HG02798 (cell line): ENCODE data around the gene BGN.

Experiments used
- ATAC-seq: cut with Tn5 transposase; IDR thresholded peaks from one replicate; pipeline ENCODE4 v1.9.1; 2021; ENCODE audit warnings: mild to moderate bottlenecking; ENCODE audit not compliant: unreplicated experiment, poor library complexity

BGN gene

DNA sequence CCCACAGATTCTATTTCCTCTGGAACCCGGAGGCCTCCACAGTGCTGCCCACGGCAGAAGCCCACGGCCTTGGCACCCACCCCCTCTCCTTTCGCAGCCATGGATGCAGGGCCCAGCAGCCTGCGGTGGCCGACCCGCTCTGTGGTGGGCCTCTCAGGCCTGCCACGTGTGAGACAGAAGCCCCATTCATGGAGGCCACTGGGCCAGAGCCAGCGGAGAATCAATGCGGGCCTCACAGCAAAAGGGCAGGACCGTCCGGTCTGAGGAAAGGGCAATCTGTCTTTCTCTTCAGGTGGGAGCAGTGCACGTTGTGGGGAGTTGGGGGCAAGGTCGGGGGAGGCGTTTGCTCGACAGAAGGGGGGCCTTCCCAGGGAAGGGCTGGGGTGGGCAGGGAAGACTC lies 16.0 kb upstream of the BGN start:
- no peak for ATAC-seq

DNA sequence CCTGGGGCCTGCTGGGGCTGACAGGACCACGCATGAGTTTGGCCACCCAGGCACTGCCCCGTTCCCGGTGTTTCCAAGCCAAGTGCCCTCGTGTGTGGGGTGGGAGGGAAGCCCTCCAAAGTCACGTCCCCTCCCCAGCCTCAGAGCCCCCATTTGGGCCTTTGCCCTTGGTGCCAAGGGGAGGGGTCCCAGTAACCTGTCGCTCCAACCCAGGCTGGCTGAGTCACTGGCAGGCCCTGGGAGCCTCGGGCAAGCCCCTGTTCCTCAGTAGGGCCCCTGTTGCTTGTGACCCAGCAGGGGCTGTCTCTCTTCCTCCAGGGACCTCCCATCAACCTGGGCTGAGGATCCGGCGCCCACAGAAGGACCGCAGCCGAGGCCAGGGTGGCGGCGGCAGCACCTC lies 13.7 kb upstream of the BGN start:
- no peak for ATAC-seq

DNA sequence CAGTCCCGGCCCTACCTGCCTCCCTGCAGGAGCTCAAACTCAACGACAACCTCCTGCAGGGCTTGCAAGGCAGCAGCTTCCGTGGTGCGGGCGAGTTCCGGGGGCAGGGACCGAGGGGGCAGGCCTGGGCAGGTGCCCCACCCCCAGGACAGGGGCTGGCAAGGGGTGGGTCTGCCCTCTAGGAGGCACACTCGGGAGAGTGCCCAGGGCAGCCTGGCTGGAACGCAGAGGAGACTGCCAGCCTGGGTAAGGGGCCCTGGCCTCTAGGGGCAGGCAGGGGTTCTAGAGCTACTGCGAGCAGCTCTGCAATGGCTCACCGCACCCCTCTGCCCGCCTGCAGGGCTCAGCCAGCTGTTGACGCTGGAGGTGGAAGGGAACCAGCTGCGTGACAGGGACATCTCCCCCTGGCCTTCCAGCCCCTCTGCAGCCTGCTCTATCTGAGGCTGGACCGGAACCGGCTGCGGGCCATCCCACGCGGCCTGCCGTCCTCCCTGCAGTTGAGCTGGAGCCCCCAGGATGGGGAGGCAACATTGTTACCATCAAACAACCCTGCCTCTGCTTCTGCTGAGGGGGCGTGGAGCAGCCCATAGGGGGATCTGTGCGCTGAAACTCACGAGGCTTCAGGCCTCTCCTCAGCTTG lies 12.3 kb upstream of the BGN start:
- no peak for ATAC-seq

DNA sequence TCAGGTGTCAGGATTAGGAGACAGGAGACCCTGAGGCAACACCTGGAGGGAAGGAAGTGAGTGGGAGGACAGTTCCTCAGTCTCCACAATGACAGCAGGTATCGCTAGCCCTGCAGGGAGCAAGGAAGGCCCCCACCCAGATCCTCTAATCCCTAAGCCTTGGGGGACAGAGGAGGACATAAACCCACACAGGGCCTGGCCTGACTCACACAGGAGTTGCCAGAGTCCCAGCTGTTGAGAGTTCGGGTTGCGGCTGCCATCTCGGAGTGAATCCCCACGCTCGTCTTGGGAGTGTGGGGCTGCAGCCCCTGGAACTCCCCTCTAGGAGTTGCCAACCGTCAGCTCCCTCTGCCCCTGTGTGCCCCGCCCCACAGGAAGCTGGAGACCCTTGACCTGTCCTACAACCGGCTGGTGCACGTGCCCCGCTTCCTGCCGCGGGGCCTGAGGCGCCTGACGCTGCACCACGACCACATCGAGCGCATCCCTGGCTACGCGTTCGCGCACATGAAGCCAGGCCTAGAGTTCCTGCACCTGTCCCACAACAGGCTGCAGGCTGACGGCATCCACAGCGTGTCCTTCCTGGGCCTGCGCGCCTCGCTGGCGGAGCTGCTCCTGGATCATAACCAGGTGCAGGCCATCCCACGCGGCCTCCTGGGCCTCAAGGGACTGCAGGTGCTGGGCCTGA lies 9.2 kb upstream of the BGN start:
- no peak for ATAC-seq

DNA sequence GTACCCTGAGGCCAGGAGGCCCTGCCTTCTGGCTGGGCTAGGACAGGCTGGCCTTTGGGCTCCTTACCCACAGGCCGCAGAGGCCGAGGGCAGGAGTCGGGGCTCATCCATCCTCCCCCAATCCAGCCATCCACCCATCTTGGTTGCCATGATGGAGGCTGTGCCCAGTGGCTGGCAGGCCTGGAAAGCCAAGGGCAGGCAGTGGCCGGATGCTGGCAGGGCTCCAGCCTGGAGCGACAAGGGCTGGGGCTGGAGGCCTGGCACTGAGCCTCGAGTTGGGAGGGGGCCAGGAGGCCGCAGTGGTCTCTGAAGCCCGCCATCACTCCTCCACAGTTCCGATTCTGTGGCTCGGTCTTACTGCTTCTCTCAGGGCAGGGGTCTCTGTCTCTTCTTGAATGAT lies 8.6 kb upstream of the BGN start:
- ATAC-seq, result no peak

DNA sequence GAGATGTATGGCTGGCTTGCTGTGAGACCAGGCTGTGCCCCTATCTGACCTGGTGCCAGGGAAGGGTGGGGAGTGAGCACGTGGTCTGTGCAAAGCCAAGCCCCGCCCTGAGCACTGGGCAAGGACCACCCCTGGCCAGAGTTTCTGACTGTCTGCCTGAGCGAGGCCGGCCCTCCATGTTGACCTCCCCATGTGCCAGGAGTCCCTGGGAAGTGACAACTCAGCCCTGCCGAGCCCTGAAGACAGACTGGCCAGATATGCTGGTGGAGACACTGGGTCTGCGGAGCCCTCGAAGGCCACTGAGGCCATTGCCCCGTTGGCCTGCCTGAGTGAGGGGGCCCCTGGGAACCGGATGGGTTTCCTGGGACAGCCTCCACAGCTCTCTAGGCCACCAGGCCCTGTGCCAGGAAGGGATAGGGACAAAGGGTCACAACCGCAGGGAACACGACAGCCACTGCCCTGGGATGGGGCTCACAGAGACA lies 7.1 kb upstream of the BGN start:
- no peak for ATAC-seq

DNA sequence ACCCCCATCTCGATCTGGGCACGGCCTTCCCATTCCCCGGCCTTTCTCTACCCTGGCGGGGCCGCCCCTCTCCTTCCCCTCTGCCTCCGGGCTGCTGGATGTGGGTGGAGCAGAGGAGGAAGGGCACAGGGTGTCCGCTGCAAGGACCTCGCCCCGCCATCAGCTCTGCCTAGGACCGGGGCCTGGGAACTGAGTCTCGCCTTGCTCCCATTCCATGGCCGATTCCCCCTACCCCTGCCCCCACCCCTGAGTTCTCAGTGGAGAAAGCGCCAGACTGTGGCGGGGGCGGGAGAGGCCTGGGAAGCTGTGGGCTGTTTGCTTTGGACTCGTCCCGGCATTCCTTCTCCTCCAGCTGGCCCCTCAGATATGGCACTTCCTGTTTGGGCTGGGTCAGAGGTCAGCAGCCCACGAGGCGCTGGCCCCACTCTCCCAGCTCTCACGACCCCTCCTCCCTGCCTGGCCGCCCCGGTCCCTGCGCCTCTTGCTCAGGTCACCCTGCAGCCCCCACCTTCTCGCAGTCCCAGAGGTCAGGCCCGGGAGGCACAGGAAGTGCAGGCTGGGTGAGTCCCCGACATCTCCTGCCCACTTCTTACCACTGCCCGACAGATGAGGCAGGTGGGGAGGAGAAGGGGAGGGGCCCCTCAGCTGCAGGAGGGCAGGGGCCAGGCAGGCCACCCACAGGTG lies 6.4 kb upstream of the BGN start:
- no peak for ATAC-seq

DNA sequence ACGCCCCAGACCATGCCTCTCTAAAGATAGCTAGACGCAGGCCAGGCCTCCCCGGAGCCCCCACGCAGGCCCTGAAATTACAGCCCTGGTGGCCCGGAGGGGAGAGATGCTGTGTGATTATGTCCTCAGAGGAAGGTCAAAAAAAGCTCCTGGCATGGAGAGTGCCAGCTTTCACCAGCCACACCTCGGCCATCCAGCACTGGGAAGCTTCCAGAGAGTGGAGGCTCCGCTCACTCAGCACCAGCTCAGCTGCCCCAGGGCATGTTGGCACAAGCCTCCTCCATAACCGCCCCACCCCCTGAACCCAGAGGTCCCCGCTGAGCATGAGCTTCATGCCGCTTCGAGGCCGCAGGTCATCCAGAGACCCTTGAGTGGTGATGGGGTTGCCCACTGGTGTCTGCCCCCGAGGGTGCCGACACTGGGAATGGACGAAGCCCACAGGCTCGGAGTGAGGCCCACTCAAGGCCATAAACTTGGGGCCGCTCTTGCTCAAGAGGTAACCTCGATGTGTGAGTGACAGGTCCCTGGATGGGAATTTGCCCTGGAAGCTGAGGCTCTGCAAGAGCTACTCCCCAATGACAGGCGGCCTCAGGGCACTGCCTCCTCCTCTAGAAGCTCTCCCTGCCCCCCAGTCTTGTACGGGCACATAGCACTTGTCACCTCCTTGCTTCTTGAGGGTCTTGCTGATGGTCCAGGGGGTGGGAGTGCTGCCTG lies 4.4 kb upstream of the BGN start:
- no peak for ATAC-seq

DNA sequence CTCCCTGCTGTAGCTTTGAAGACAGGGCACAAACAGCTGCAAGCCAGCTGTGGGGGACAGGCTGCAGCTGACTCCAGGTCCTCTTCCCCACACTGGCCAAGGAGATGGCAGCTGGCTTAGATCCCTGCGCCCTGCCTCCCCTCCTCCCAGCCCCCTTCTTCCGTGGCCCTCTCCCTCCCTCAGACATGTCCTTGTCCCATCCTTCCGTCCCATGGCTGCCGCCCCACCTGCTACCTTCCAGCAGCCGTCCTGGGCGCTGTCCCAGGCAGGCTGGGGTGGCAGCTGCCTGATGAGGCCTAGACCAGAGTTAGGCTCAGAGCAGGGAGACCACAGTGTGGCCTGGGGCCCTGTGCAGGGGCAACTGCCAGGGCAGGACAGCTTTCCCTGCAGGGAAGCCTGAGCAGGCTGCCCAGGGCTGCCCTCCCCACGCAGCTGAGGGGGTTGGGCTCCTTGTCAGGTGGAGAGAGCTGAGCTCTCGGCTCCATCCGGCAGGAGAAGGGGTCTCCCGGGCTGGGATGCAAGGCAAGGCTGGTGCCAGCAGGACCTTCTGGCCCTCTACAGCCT lies 3.3 kb upstream of the BGN start:
- ATAC-seq, result no peak

DNA sequence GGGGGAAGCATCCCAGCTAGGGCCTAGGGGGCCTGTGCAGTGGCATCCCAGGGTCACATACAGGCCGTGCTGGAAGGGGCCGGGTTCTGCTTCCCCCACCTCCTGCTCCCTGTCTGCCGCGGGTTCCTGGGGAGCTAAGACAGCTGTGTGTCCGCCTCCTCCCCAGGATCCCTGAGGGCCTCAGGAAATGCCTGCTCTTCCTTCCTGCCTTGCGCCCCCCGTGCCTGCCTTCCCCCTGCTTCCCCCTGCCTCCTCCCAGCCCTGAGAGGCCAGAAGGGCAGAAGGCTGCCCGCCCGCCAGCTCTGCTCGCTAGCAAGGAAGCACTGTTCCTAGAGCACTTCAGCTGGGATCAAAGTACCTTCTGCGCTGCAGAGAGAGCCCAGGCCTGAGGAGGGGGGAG lies 2.9 kb upstream of the BGN start:
- ATAC-seq, result no peak

DNA sequence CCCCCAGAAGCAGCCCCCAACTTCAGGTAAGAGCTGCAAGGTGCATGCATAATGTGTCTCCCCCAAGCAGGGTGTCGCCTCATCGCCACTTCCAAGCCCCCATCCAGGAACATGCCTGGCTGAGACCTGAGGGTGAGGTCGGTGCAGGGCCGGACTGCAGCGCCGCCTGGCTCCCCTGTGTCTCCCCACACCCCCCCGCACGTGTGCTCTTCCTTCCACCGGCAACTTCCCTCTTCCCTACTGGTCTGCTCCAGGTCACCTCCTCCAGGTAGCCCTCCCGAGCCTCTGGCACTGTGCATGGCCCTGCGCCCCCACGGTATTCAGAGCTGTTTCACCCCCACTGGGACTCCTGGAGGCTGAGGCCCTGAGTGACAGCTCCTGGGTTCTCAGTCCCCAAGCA lies 2.2 kb upstream of the BGN start:
- ATAC-seq, result no peak

DNA sequence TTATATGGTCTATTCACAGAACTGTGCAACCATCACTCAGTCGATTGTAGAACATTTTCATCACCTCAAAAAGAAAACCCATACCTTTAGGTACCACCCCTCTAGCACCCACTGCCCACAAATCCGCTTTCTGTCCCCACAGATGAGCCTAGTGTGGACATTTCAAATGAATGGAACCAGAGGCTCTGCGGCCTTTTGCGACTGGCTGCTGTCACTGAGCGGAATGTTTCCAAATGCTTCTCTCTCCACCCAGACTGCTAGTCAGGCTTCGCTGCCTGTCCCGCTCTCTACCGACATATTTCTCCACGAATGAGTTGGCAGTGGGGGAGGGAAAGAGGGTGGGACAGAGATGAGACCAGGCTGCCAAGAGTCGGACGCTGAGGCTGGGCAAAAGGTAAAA lies 1.7 kb upstream of the BGN start:
- ATAC-seq, result no peak

DNA sequence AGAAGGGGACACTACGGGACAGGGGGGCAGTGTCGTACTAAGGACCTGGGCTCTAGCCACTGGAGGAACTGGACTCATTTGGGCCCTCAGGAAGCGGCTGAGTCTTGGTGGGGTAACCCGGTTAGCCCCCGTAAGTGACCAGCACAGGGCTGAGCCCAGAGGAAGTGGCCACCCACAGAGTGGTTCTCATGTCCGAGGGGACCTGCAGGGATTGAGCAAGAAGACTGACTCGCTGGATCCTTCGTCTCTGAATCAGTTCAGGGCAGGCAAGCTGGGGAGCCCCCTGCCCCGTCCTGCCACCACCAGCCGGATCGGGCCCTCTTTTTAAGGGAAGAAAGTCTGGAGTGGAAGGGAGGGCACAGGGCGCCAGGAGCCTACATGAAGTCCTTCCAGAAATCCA lies 719 bp upstream of the BGN start:
- no peak for ATAC-seq

DNA sequence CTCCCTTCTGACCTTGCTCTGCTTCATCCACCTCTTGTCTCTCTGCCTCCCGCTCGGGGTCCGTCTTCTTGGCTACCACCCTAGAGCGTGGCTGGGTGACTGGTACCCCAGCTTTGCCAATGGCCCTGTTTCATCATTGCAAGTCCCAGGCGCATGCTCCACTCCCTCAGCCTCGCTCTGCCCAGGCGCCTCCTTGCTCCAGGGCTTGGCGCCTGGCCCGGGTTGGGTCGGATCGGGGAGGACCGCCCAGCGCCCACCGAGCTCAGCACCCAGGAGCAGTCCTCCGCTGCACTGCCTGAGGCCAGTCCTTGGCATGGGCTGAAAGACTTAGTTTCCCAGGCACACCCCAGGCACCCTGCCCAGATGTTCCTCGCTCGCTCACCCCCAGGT lies 577 bp downstream of the BGN start:
- no peak for ATAC-seq

DNA sequence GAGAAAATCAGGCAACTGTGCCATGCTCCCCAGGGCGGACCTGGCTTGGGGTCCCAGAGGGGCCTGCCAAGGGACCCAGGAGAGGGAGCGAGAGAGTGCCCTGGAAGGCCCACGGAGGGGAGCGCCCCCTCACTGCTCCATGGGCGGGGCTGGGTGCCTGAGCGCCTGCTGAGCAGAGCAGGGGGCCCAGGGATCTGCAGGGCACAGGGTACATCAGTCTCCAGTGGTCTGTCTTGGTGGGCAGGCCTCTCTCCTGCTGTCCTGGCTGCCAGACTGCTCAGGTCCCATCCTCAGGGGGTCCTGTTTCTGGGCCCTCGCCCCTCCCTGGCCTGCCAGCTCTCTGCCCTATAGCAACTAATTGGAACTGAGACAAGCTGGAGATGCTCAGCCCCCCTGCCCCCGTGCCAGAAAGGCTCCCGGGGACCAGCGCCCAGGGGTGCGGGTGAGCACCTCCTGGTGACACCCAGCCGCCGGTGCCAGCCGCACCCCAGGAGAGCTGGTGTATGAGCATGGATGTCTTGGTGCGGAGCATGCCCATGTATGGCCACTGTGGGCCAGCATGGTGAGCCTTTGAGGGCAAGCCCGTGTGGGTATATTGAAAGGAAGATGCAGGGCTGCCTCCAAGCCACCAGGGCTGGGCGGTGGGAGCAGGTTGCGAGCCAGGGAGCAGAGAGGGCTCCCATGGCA lies 1.3 kb downstream of the BGN start:
- no peak for ATAC-seq

DNA sequence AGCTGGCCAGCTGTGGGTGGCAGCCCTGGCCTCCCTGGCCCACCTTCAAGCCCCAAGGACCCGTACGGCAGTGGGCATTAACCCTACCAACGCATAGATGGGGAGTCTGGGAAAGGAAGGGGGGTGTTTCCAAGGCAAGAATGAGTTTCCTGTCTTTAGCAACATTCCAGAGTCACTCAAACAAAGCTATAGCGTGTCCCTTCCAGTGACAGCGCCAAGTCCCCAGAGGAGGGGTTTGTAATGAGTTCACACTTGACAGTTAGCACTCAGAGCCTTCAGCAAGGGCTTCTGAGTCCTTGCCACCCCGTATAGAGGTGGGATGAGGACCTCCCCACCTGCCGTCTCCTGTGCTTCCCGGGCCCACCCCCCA lies 1.8 kb downstream of the BGN start:
- ATAC-seq, result no peak

DNA sequence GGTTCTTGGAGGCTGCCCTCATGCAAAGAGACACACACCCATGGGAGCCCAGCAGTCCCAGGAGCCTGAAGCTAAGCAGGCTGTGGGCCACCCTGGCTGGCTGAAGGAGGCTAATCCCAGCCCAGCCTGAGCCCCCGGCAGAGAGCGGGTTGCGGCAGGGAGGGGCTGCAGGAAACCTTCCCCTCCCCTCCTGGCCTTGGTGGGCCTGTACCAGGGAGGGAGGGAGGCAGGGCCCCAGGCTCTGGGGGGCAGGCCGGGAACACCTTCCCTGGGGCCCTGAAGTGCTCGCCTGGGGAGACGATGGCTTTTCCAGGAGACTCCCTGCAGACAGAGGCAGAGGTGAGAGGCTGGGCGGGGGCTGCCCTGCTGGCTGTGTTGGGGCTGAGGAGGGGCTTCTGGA lies 3.7 kb downstream of the BGN start:
- ATAC-seq, result no peak

DNA sequence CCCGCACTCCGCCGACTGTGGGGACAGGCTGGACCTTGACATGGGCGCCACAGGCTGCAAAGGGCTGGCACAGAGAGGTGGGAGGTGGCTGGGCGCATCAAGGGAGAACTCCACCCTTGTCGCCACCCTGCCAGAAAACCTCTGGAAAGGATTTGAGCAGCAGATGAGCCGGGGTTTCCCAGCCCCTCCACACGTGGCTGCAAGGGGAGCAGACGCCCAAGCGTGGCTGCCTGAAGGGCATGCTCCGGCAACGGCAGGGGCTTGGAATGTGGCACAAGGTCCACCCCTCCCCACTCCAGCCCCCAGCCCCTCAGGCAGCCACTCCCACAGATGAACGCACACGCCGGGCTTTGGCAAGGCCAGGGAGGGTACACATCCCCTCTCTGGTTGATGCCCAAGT lies 4.6 kb downstream of the BGN start:
- ATAC-seq, result no peak

DNA sequence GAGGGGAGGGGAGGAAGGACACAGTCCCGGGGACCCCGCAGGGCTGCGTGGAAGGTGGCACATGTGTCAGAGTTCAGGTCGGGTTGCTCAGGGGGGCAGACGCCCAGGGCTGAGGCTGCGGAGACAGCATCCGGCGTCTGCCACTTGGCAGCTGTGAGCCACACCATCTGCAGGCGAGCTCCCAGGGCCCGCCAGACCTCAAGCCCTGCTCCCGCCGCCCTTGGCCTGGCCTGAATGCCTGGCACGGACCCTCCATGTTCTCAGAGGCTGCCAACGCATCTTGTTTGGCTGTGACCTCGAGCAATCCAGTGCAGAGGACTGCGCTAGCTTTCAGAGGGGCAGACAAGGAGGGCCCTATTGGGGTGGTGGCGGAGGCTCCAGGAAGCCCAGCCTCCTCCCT lies 5.1 kb downstream of the BGN start:
- no peak for ATAC-seq

DNA sequence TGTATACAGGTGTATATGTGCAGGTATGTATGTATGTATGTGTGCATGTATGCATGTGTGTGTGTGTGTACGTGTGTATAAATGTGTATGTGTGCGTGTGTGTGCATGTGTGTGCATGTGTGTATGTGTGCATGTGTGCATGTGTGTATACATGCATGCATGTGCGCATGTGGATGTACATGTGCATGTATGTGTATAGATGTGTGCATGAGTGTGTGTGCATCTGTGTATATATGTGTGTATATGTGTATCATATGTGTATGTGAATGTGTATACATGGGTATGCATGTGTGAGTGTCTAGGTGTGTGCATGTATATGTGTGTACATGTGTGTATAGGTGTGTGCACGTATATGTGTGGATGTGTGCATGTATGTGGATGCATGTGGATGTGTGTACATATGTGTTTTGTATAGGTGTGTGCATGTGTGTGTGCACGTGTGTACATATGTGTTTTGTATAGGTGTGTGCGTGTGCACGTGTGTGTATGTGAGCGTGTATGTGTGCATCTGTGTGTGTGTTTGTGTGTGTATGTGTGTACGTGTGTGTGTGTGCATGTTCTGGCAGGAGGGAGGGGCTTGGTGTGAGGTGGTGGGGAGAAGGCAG lies 6.0 kb downstream of the BGN start:
- ATAC-seq, result no peak
